Keratinocyte (primary cell): Measurements from ENCODE around the gene TENM3. TPM values are rescaled to one million over a fixed set of nuclear protein-coding genes. Genes with fewer than 3 reads are reported as not detected.

Experiments
- DNase-seq: peaks from one replicate; pipeline ENCODE4 v3.0.0-alpha.2; 2011; ENCODE audit warnings: low read depth, missing footprints, low spot score
- FAIRE-seq: peaks from 2 replicates; lab custom pipeline; 2011; peaks lifted over from hg19 to GRCh38; lab: Jason Lieb, UNC
- H2AFZ ChIP-seq: 2 replicates; pipeline ENCODE4 v1.6.0; 2012; ENCODE audit warnings: low read length, control low read depth, inconsistent platforms; ENCODE audit not compliant: control insufficient read depth
- H3K27ac ChIP-seq: 2 replicates; pipeline ENCODE4 v1.5.1; 2011; ENCODE audit warnings: low read length; ENCODE audit not compliant: control insufficient read depth, insufficient read depth
- H3K27me3 ChIP-seq: 3 replicates; pipeline ENCODE4 v1.6.0; 2011; ENCODE audit warnings: low read length; ENCODE audit not compliant: control insufficient read depth, insufficient read depth; ENCODE audit errors: extremely low read depth
- H3K36me3 ChIP-seq, 2 experiments: 2 replicates in 1 of 2; 3 replicates in 1 of 2; pipeline ENCODE4 v1.5.1; 2011; ENCODE audit warnings: low read length in 2 of 2, mild to moderate bottlenecking in 1 of 2; ENCODE audit not compliant: control insufficient read depth in 2 of 2, insufficient read depth in 2 of 2; ENCODE audit errors: extremely low read depth in 1 of 2
- H3K4me1 ChIP-seq: 3 replicates; pipeline ENCODE4 v1.5.1; 2011; ENCODE audit warnings: low read length; ENCODE audit not compliant: control insufficient read depth, insufficient read depth; ENCODE audit errors: extremely low read depth
- H3K4me2 ChIP-seq: 3 replicates; pipeline ENCODE4 v1.6.0; 2011; ENCODE audit warnings: low read depth, low read length; ENCODE audit not compliant: control insufficient read depth, insufficient read depth; ENCODE audit errors: extremely low read depth
- H3K4me3 ChIP-seq, 3 experiments: fragments of 200-600 bp in 1 of 3; sonication (generic) in 1 of 3; 2 replicates in 2 of 3; 3 replicates in 1 of 3; pipeline ENCODE4 v1.5.1; 2011 to 2016; ENCODE audit warnings: low read length in 3 of 3, mild to moderate bottlenecking in 3 of 3, control low read depth in 2 of 3, inconsistent platforms in 1 of 3, low read depth in 1 of 3, mixed read lengths in 1 of 3, mixed run types in 1 of 3, moderate library complexity in 1 of 3; ENCODE audit not compliant: control insufficient read depth in 2 of 3, insufficient read depth in 2 of 3; ENCODE audit errors: extremely low read depth in 1 of 3
- H3K79me2 ChIP-seq: 2 replicates; pipeline ENCODE4 v1.6.0; 2012; ENCODE audit warnings: low read length; ENCODE audit not compliant: control insufficient read depth, insufficient read depth
- H3K9ac ChIP-seq: 3 replicates; pipeline ENCODE4 v1.6.0; 2011; ENCODE audit warnings: low read length; ENCODE audit not compliant: control insufficient read depth, insufficient read depth; ENCODE audit errors: extremely low read depth
- H3K9me1 ChIP-seq: 3 replicates; pipeline ENCODE4 v1.6.0; 2011; ENCODE audit warnings: low read length; ENCODE audit not compliant: control insufficient read depth, insufficient read depth; ENCODE audit errors: extremely low read depth
- H3K9me3 ChIP-seq: 2 replicates; pipeline ENCODE4 v1.5.1; 2012; ENCODE audit warnings: low read depth, low read length; ENCODE audit not compliant: control insufficient read depth
- H4K20me1 ChIP-seq: 3 replicates; pipeline ENCODE4 v1.6.0; 2011; ENCODE audit warnings: low read length; ENCODE audit not compliant: control insufficient read depth, insufficient read depth; ENCODE audit errors: extremely low read depth
- CTCF ChIP-seq, 3 experiments: IDR thresholded peaks in 1 of 3; conservative IDR thresholded peaks in 1 of 3; optimal IDR thresholded peaks in 1 of 3; 2 replicates in 2 of 3; 3 replicates in 1 of 3; pipeline versions ENCODE3 to v1.5.1; 2011; ENCODE audit warnings: low read length in 3 of 3, mild to moderate bottlenecking in 3 of 3, moderate library complexity in 2 of 3, control low read depth in 1 of 3, inconsistent platforms in 1 of 3; ENCODE audit not compliant: insufficient read depth in 2 of 3; ENCODE audit errors: extremely low read depth in 1 of 3
- EZH2 ChIP-seq: IDR thresholded peaks from one replicate; pipeline ENCODE4 v1.6.1; 2012; ENCODE audit warnings: inconsistent platforms, mild to moderate bottlenecking, low read length, moderate library complexity
- dilution Hi-C: fragments of 300-500 bp; cut with MboI; formaldehyde crosslinking; loops from one replicate; pipeline ENCODE4 v1.7.0; 2020; ENCODE audit warnings: low sequenced_read_pairs; ENCODE audit not compliant: extremely low pct_ligation_motif_present
- polyA plus RNA-seq, 5 experiments: library from polyadenylated mRNA; depleted of rRNA in 3 of 5; stranded (reverse) in 3 of 5; stranded (forward) in 1 of 5; unstranded in 1 of 5; fragments of >200 nt; gene quantifications; 1 replicate in 1 of 5; 2 replicates in 3 of 5; 3 replicates in 1 of 5; pipeline versions ENCODE4 v1.2.1 to v1.2.3, GENCODE V29; 2011 to 2012; ENCODE audit warnings: missing spikeins in 2 of 5, low read depth in 1 of 5, low replicate concordance in 1 of 5

TENM3 gene
- polyA plus RNA-seq, 1 donor (not counting 4 experiments of a cell fraction or from before 2014, with no cell fraction given), result 17.0 TPM

- no peak overlapping the region for H2AFZ ChIP-seq
- H3K4me3 ChIP-seq, result no peak overlapping the region
- peaks cover 8% of the 10 kb centered on the region for H3K4me1 ChIP-seq
- no peaks in the 10 kb centered on the region for H4K20me1 ChIP-seq
- H3K4me2 ChIP-seq, result no peak overlapping the region
- peaks cover 10% of the 10 kb centered on the region for H3K79me2 ChIP-seq
- dilution Hi-C loops, result no loop called here
- H3K9me1 ChIP-seq, result no peaks in the 10 kb centered on the region
- H3K36me3 ChIP-seq, result no peaks in the 10 kb centered on the region
- DNase-seq (no peak), FAIRE-seq (no peak)
- no peaks in the 10 kb centered on the region for H3K27me3 ChIP-seq
- TF ChIP-seq CTCF (optimal IDR thresholded peaks at IDR 0.05 in 1 of 3, IDR thresholded peaks at IDR 0.05 in 1 of 3, conservative IDR thresholded peaks at IDR 0.05 in 1 of 3; ENCODE audit: extremely low read depth in 1 of 3, insufficient read depth in 2 of 3, low read length in 3 of 3), result no peak
- no peak for TF ChIP-seq EZH2
- no peaks in the 10 kb centered on the region for H3K9me3 ChIP-seq
- H3K9ac ChIP-seq, result no peak overlapping the region
- no peak overlapping the region for H3K27ac ChIP-seq
These were observed 40.6 kb upstream of the TENM3 start for GRCh38 chr4:182202650-182203049.

GRCh38 chr4:182203872-182204411, 39.3 kb upstream of the TENM3 start:
- Histone ChIP-seq H3K4me2 (no peak overlapping the region), H3K9ac (no peak overlapping the region), H3K4me1 (peaks cover 19% of the 10 kb centered on the region), H3K4me3 (no peak overlapping the region), H3K27ac (no peak overlapping the region), H3K79me2 (peaks cover 11% of the 10 kb centered on the region), H3K9me1 (no peaks in the 10 kb centered on the region), H3K36me3 (no peaks in the 10 kb centered on the region), H3K9me3 (no peaks in the 10 kb centered on the region), H3K27me3 (no peaks in the 10 kb centered on the region), H4K20me1 (no peaks in the 10 kb centered on the region), H2AFZ (no peak overlapping the region)
- FAIRE-seq (no peak), DNase-seq (no peak)
- dilution Hi-C loops, result no loop called here
- no peak for TF ChIP-seq EZH2
- no peak for TF ChIP-seq CTCF (optimal IDR thresholded peaks at IDR 0.05 in 1 of 3, IDR thresholded peaks at IDR 0.05 in 1 of 3, conservative IDR thresholded peaks at IDR 0.05 in 1 of 3; ENCODE audit: extremely low read depth in 1 of 3, insufficient read depth in 2 of 3, low read length in 3 of 3)
